ENCODE results near the gene RRAS2.
"Not testable (repeated sequence)": the region's sequence is repeated elsewhere in the genome, so short reads cannot be mapped to it uniquely, and the experiment has no call there.

Gene RRAS2

GRCh38 chr11:14358729-14359439 lies at the start of gene RRAS2:
TSS of gene RRAS2 (minus strand) at chr11:14359183. CDS start at chr11:14358870, 313 bp downstream.
- H3K9me3 Mint-ChIP-seq, result no peaks in the 10 kb centered on the region
- DNase-seq (ENCODE audit: low spot score in 2 of 2) (peak; percentile 62 to 87), ATAC-seq (peak; percentile 94)
- H3K4me3 Mint-ChIP-seq, result peak within 1 kb of the TSS; percentile 96
- H3K4me1 Mint-ChIP-seq, result peaks cover 40% of the 10 kb centered on the region
- H3K27ac Mint-ChIP-seq, result peak within 1 kb of the TSS; percentile 96
- peaks cover 29% of the 10 kb centered on the region for H3K36me3 Mint-ChIP-seq

GRCh38 chr11:14408612-14409011 lies 49.6 kb upstream of the RRAS2 start:
- ATAC-seq (no peak), DNase-seq (ENCODE audit: low spot score in 2 of 2) (no peak)
- Mint-ChIP-seq H3K9me3 (no peaks in the 10 kb centered on the region), H3K27ac (no peak overlapping the region), H3K4me1 (peaks cover 38% of the 10 kb centered on the region), H3K4me3 (no peak overlapping the region), H3K36me3 (no peaks in the 10 kb centered on the region)

- H3K4me3 Mint-ChIP-seq; DNase-seq (ENCODE audit: low spot score in 2 of 2); H3K27ac Mint-ChIP-seq: not testable (repeated sequence)
These were observed 47.1 kb upstream of the RRAS2 start for GRCh38 chr11:14406116-14406515.

GRCh38 chr11:14403528-14403927 lies 44.5 kb upstream of the RRAS2 start:
- not testable (repeated sequence) for H3K4me1 Mint-ChIP-seq; H3K9me3 Mint-ChIP-seq; H3K36me3 Mint-ChIP-seq; DNase-seq (ENCODE audit: low spot score in 2 of 2); ATAC-seq; H3K4me3 Mint-ChIP-seq; H3K27ac Mint-ChIP-seq

More at GRCh38 chr11:14406116-14406515, 47.1 kb upstream of the RRAS2 start:
- H3K9me3 Mint-ChIP-seq, H3K36me3 Mint-ChIP-seq, ATAC-seq: not testable (repeated sequence)
- peaks cover 13% of the 10 kb centered on the region for H3K4me1 Mint-ChIP-seq

- Mint-ChIP-seq H3K4me1 (peaks cover 7% of the 10 kb centered on the region), H3K27ac (no peak overlapping the region), H3K36me3 (no peaks in the 10 kb centered on the region), H3K4me3 (no peak overlapping the region), H3K9me3 (no peaks in the 10 kb centered on the region)
- DNase-seq (ENCODE audit: low spot score in 2 of 2) (no peak), ATAC-seq (no peak)
These were observed 40.1 kb upstream of the RRAS2 start for GRCh38 chr11:14399087-14399486.

- Mint-ChIP-seq H3K4me3 (no peak overlapping the region), H3K4me1 (peaks cover 12% of the 10 kb centered on the region), H3K27ac (no peak overlapping the region), H3K36me3 (no peaks in the 10 kb centered on the region), H3K9me3 (no peaks in the 10 kb centered on the region)
- no peak for ATAC-seq
- no peak for DNase-seq (ENCODE audit: low spot score in 2 of 2)
These were observed 37.3 kb upstream of the RRAS2 start for GRCh38 chr11:14396273-14396672.

- Mint-ChIP-seq H3K4me1 (peaks cover 6% of the 10 kb centered on the region), H3K4me3 (no peak overlapping the region), H3K36me3 (no peaks in the 10 kb centered on the region), H3K9me3 (no peaks in the 10 kb centered on the region), H3K27ac (peak overlapping the region; percentile 71)
- DNase-seq (ENCODE audit: low spot score in 2 of 2), result no peak
- no peak for ATAC-seq
These were observed 34.9 kb upstream of the RRAS2 start for GRCh38 chr11:14393889-14394288.

- DNase-seq (ENCODE audit: low spot score in 2 of 2), result no peak
- Mint-ChIP-seq H3K4me3 (no peak overlapping the region), H3K36me3 (no peaks in the 10 kb centered on the region), H3K27ac (no peak overlapping the region), H3K4me1 (peaks cover 10% of the 10 kb centered on the region), H3K9me3 (no peaks in the 10 kb centered on the region)
- no peak for ATAC-seq
These were observed 34.1 kb upstream of the RRAS2 start for GRCh38 chr11:14393129-14393528.

GRCh38 chr11:14390669-14391068 lies 31.7 kb upstream of the RRAS2 start:
- no peaks in the 10 kb centered on the region for H3K36me3 Mint-ChIP-seq
- DNase-seq (ENCODE audit: low spot score in 2 of 2) (no peak), ATAC-seq (no peak)
- no peaks in the 10 kb centered on the region for H3K9me3 Mint-ChIP-seq
- peaks cover 14% of the 10 kb centered on the region for H3K4me1 Mint-ChIP-seq
- H3K4me3 Mint-ChIP-seq, result no peak overlapping the region
- H3K27ac Mint-ChIP-seq, result no peak overlapping the region

- no peak overlapping the region for H3K4me3 Mint-ChIP-seq
- ATAC-seq, result no peak
- no peaks in the 10 kb centered on the region for H3K9me3 Mint-ChIP-seq
- no peak overlapping the region for H3K27ac Mint-ChIP-seq
- no peaks in the 10 kb centered on the region for H3K36me3 Mint-ChIP-seq
- H3K4me1 Mint-ChIP-seq, result peaks cover 7% of the 10 kb centered on the region
- no peak for DNase-seq (ENCODE audit: low spot score in 2 of 2)
These were observed 29.4 kb upstream of the RRAS2 start for GRCh38 chr11:14388352-14388751.

GRCh38 chr11:14386895-14387480 lies 28.0 kb upstream of the RRAS2 start:
- H3K4me3 Mint-ChIP-seq, result no peak overlapping the region
- peak overlapping the region; percentile 3 for H3K27ac Mint-ChIP-seq
- peaks cover 7% of the 10 kb centered on the region for H3K4me1 Mint-ChIP-seq
- ATAC-seq, result no peak
- DNase-seq (ENCODE audit: low spot score in 2 of 2), result no peak
- H3K9me3 Mint-ChIP-seq, result no peaks in the 10 kb centered on the region
- H3K36me3 Mint-ChIP-seq, result no peaks in the 10 kb centered on the region

- ATAC-seq (no peak), DNase-seq (ENCODE audit: low spot score in 2 of 2) (no peak)
- Mint-ChIP-seq H3K36me3 (no peaks in the 10 kb centered on the region), H3K9me3 (no peaks in the 10 kb centered on the region), H3K4me1 (peaks cover 14% of the 10 kb centered on the region), H3K4me3 (no peak overlapping the region), H3K27ac (no peak overlapping the region)
These were observed 27.1 kb upstream of the RRAS2 start for GRCh38 chr11:14386081-14386480.

- ATAC-seq, result no peak
- Mint-ChIP-seq H3K27ac (no peak overlapping the region), H3K4me3 (no peak overlapping the region), H3K36me3 (no peaks in the 10 kb centered on the region), H3K4me1 (peaks cover 14% of the 10 kb centered on the region), H3K9me3 (no peaks in the 10 kb centered on the region)
- no peak for DNase-seq (ENCODE audit: low spot score in 2 of 2)
These were observed 25.4 kb upstream of the RRAS2 start for GRCh38 chr11:14384338-14384737.

- no peaks in the 10 kb centered on the region for H3K9me3 Mint-ChIP-seq
- ATAC-seq (no peak), DNase-seq (ENCODE audit: low spot score in 2 of 2) (no peak)
- no peaks in the 10 kb centered on the region for H3K36me3 Mint-ChIP-seq
- H3K4me1 Mint-ChIP-seq, result peaks cover 14% of the 10 kb centered on the region
- peak overlapping the region; percentile 69 for H3K4me3 Mint-ChIP-seq
- no peak overlapping the region for H3K27ac Mint-ChIP-seq
These were observed 23.0 kb upstream of the RRAS2 start for GRCh38 chr11:14381968-14382367.

- DNase-seq (ENCODE audit: low spot score in 2 of 2), result peak; percentile 48 to 72
- H3K4me3 Mint-ChIP-seq, result peak overlapping the region; percentile 69
- H3K27ac Mint-ChIP-seq, result peak overlapping the region; percentile 79
- H3K4me1 Mint-ChIP-seq, result peaks cover 18% of the 10 kb centered on the region
- H3K9me3 Mint-ChIP-seq, result no peaks in the 10 kb centered on the region
- ATAC-seq, result peak; percentile 93
- no peaks in the 10 kb centered on the region for H3K36me3 Mint-ChIP-seq
These were observed 22.1 kb upstream of the RRAS2 start for GRCh38 chr11:14380947-14381561.

All from stimulated activated effector memory CD8-positive, alpha-beta T cell treated with anti-CD3 and anti-CD28 coated beads, Interleukin-12 subunit alpha, Interleukin-12 subunit beta, amount 100 ng/mL, for 72 hours (primary cell).